NCI-H446 (cell line): ENCODE measurements around the gene RASL11A.
"Not testable (repeated sequence)": the region's sequence is repeated elsewhere in the genome, so short reads cannot be mapped to it uniquely, and the experiment has no call there.

Experiments used
- DNase-seq, 2 experiments: peaks; one replicate each; lab custom pipeline; 2025; lab: John Stamatoyannopoulos, UW

RASL11A gene

DNA sequence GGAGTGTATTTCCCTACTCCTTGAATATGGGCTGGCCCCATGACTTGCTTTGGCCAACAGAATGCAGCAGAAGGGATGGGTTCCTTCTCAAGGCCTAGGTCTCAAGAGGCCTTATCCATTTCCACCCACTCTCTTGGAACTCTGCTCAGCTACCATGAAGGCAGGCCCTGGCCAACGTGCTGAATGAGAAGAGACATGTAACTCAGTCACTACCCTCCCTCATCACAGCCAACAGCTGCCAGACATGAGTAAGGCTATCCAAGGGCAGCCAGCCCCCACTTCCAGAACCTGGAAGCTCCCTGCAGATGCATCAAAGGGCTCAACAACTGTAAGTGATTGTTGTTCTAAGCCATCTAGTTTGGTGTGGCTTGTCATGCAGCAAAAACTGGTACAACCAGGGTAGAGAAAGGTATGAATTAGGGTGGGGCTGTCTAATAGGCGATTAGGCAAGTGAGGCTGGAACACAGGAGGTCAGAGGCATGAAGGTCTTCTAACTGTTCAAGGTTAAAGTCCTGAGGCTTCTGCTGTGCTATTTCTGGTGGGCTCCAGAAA, 1.4 kb upstream of the RASL11A start:
- no peak for DNase-seq

DNA sequence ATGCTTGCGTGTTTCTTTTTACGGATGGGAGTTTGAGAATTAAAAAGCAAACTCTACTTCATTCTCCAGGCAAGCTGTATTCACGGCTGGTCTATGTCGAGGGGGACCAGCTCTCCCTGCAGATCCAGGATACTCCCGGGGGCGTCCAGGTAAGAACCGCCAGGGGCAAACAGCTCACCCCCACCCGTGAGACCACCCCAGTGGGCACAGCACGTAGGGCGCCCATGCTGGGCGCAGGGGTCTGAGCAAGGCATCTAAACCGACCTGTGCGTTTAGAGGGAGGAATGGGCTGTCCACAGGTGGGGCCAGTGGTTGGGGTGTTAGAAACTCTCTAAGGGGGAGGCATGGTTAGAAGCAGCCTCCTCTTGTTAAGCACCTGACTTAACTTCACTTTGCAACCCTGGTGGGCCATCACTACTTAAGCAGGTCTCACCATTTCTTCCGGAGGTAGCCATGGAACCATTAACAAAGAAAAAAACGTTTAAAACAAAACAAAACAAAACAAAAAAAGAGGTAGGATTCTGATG, 1.0 kb downstream of the RASL11A start:
- DNase-seq: no peak

DNA sequence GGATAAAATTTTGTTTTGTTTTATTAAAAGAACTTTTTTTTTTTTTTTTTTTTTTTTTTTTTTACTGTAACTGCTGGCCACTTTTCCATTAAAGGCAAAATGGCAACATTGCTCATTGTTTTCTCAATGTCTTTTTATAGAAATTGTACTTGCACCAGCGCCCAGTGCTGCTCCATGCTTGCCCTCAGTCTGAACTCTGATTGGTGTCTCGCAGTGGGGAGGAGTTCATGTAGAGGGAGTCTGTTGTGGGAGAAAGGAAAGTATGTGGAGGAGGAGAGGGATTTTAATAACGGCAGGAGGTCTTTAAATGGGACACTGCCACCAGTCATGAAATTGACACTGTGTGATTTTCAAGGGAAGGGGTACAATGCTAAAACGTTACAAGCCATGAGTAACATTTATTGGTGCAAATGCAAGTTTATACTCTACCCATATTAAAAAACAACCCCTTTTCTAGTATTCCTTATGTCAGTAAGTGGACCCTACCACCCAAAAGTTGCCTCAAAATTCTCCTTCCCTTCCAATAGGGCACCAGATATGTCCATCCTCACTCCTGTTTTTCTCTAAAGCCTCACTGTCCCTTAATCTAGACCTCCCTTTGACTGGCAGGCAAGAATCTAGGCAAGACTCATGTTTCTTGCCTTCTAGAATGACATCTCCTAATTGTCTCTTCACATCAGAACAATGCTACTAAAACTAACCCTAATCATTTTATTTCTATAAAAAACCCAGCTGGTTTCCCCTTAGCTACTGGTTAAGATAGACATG, 3.2 kb downstream of the RASL11A start:
- DNase-seq: no peak

DNA sequence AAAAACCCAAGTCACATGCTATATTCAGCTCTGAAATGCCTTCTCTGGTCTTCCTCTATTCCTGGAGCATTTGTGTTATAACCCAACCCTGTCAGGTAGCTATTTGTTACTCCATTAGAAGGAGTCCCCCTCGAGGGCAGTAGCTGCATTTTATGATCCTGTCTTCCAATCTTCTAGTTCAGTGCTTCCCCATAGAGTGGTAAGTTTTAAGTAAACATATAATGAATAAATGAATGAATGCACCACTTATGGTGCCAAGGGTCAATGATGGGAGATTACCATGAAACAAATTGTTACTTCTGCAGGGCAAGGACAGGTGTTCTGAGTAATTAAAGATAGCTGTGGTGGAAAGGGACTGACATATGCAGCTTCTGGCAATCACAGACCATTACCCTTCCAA, 4.0 kb downstream of the RASL11A start:
- no peak for DNase-seq

DNA sequence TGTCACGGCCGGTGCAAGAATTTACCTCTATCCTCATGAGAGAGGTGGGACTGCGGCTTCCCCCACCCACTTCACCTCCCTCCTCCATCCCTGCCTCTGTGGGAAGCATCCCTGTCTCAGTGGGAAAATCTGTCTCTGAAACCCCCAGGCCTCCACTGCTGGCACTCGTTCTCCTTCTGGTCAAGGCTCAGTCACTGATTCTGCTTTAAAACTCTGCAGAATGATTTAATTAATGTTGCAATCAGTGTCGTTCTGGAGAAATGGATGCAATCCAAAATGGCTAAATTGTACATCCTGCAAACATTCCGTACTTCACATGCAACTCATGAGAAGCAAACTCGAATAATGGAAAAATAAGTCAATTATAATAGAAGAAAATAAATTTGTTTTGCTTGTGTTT, 5.6 kb downstream of the RASL11A start:
- no peak for DNase-seq

DNA sequence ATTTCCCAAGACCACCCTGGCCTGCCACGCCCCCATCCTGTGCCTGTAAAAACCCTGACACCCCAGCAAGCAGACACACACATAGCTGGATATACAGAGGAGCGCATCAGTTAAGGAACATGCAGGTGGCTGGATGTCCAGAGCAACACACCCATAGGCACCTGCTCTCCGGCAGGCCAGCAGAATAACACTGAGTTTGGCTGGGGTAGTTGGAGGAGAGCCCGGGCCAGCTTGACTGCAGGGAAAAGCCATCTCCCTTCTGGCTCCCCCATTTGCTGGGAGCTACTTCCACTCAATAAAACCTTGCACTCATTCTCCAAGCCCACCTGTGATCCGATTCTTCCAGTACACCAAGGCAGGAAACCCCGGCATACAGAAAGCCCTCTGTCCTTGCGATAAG, 8.9 kb downstream of the RASL11A start:
- DNase-seq: no peak

DNA sequence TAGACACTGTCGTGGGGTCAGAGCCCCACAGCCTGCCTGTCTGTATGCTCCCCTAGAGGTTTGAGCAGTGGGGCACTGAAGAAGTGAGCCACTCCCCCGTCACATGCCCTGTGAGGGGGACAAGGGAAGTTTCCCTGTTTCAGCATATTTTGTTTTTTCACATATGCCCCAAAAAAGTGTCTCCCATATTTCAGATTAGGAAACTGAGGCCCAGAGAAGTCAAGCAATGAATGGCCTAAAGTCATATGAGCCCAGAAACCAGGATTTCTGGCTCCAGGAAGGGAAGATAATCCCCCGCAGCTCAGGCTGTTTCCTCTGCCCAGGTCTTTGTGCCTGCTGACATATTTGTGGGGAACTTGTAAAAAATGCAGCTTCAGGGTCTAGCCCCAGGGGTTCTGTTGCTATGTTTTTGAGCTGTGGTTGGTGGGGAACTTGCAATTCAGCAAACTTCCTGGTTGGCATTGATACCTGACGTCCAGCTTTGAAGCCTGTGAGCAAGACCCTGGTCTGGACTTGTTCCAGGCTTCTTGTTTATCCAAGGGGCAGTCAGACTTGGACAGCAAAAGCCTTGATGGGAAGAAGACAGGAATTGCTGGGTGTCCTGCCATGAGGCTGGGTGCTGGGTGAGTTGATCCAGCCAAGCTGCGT, 9.5 kb downstream of the RASL11A start:
- no peak for DNase-seq

DNA sequence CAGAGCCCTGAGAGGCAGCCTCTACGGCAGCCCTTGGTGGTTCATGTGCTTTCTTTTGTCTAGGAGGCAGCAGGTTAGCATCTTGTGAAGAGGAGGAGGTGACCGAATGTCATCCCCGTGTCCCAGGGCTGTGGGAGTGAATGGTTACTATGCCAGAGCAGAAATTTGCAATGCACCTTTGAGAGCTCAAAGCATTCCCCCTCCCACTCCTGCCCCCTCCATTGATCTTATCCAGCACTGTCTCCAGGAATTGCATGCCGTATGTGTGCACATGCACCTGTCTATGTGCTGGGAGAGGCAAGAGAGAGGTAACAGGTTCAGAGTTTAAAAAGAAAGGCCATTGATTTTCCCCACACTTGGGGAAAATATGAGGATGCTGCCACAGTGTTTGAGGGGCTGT, 10.2 kb downstream of the RASL11A start:
- no peak for DNase-seq

DNA sequence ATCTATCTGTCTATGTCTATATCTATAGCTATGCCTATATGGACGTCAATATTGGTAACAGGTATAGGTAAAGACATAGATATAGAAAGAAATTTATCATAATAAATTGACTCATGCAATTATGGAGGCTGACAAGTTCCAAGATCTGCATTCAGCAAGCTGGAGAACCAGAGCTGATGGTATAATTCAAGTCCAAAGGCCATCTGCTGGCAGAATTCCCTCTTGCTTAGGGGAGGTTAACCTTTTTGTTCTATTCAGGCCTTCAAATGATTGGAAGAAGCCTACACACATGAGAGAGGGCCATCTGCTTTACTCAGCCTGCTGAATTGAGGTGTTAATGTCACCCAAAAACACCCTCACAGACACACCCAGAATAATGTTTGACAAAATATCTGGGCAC, 10.8 kb downstream of the RASL11A start:
- no peak for DNase-seq

DNA sequence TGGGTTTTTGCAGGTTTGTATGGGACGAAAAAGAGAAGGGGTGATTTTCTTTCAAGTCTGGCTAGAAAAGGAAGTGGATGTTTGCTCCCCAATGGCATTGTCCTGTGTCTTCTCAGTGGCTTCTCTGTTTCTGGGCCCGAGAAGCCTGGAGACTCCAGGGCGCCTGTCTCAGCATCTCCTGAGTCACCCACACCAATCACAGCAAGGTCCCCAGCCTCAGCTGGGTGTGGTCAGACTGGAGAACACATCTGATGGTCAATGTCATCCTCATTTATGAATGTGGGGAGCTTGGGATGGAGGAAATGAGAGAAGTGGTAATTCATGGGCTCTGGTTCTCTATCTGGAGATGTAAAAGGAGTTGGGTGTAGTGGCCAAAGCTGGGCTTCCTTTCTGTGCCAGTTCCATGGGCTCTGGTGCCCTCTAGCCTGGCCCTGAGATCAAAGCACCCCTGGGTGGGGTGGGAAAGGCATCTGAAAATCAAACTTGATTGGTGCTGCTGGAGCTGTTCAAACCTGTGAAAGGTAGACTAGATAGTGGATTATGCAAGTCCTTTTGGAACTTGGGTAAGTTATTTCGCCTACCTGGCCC, 13.4 kb downstream of the RASL11A start:
- DNase-seq: no peak

DNA sequence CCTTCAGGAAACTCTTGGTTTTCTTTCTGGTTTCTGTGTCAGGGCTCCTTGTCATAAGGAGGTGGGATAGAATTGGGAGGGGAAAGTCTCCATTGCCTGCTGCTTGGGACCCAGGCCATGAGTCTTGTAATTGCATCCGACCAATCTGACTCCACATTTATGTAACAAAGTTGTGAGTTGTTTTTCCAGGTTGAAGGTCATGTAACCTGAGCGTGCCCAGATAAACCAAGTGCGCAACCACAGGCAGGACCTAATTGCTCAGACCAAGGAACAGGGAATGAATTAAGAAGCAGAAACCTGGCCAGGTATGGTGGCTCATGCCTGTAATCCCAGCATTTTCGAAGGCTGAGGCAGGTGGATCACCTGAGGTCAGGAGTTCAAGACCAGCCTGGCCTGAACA, 17.8 kb downstream of the RASL11A start:
- DNase-seq: no peak

DNA sequence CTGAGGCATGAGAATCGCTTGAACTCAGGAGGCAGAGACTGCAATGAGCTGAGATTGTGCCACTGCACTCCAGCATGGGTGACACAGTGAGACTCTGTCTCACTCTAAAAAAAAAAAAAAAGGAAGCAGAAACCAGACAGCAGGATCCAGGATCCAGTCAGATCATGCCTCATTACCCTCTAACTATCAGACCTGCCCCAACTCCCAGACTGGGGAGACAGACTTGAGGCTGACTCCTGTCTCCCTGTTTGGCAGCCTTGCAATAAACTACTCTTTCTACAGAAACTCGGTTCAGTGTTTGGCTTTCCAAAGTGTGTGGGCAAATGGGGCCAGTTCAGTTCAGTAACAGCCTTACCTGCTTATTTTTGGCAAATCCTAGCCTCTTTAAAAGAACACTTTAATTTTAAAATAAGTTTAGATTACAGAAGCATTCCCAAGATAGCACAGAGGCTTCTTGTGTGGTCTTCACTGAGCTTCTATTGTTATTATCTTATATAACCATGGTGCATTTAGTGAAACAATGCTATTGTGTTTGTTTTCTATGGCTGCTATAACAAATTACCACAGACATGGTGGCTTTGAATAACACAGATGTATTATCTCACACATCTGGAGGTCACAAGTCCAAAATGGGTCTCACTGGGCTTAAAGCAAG, 18.5 kb downstream of the RASL11A start:
- peak in 1 of 2 experiments; percentile 14 for DNase-seq

DNA sequence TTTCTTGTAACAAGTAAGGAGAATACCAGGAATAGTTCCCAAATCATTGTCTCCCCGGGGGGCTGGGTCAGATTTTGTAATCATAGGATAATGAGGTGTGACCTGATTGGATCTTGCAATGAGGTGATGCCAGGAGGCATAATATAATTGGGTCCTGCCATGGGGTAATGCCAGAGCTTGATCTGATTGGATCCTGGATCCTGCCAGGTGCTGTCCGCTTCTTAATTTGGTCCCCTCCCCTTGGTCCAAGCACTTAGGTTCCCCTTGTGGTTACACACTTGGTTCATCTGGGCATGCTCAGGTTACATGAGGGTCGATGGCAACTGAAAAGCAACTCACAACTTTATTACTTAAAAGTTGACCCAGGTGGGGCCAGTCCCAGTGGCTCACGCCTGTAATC, 20.1 kb downstream of the RASL11A start:
- DNase-seq: no peak

DNA sequence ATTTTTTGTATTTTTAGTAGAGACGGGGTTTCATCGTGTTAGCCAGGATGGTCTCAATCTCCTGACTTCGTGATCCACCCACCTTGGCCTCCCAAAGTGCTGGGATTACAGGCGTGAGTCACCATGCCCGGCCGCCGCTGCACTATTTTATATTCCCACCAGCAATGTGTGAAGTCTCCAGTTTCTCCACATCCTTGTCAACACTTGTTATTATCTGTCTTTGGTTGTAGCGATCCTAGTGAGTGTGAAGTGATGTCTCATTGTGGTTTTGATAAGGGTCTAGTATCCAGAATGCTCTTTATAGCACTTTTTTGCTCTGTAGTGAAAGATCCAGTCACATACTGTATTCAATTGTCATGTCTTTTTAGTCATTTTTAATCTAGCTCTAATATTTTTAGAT, 21.3 kb downstream of the RASL11A start:
- DNase-seq: not testable (repeated sequence)

DNA sequence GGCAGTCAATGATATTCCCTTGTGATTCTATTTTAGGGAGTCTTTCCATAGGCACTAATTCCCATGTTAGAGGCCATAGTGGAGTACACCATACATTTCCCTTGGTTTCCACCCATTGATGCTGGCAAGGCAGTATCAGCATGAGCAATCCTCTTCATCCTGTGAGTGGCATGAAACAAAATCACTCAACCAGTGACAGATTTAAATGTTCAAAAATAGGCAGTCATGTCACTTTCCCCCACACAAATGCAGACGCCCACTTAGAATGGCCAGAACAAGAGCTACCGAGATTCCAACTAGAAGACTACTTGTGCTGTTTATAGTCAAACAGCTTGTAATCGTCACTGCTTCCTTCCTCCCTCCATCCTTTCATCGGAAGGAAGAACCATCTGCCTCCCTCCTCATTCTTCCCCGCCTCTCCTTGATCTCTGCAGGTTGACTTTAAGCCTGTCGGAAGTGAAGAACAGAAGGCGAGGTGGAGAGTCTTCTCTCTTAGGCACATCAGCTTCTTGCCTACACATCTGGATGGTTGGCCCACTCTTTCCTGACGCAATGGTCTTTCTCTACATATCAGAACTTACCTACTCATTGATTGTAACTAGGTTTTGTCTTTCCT, 22.6 kb downstream of the RASL11A start:
- no peak for DNase-seq

DNA sequence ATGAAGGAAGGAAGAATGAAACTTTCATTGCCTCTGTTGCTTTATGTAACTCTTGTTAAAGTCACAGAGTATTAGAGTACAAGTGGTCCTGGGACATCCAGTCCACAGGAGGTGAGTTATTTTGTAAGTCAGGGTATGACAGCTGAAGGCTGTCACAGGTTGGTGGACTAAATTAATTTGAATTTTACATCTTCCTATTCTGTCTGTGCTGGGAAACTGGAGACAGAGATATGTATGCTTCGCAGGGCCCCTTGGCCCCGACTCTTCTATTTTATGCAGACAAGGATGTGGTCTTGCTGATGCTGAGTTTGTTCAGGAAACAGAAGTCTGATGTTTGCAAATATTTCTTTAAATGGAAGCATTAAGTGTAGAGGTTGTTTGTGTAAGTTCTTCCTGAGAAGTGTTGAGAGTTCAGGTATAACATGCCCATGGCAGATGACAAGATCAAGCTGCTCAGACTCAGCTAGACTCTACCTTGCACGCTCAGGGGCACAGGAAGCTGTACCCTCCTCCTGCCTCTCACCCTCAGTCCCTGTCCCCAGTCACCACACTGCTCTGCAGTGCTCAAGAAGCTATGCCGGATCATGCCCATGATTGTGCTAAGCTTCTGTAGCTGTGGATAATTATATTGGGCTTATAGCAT, 23.4 kb downstream of the RASL11A start:
- DNase-seq: no peak

DNA sequence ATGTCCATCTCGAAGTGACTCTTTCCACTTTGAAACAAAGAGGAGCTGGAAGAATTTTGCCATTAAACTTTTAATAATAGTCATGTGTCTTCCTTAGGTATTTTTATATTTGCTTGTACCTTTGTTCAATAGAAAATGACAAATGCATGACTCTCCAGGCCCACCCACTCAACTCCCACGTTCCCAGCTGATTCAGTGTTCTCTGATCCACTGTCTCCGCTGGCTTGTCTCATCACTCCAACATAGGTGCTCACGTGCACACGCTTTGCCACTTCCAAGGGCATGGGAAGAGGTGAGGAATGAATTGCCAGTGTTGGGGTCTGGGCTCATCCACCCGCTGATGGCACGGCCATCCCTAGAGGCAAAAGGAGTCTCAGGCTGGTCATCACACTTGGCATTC, 24.5 kb downstream of the RASL11A start:
- DNase-seq: no peak

DNA sequence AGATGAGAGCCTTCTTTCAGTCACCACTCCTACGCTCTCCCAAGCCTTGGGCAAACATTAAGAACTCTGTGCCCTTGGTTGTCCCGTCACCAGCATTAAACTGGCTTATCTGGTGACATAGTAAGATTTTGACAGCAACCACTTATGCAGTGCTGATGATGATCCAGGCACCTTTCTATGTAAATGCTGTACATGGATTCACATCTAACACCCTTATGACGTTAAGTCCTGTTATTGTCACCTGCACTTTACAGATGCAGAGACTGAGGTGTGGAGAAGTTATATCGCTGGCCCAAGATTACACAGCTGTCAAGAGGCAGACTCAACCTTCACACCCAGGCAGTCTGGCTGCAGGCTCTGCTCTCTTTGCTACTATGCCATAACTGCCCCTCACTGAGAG, 25.0 kb downstream of the RASL11A start:
- DNase-seq: no peak

DNA sequence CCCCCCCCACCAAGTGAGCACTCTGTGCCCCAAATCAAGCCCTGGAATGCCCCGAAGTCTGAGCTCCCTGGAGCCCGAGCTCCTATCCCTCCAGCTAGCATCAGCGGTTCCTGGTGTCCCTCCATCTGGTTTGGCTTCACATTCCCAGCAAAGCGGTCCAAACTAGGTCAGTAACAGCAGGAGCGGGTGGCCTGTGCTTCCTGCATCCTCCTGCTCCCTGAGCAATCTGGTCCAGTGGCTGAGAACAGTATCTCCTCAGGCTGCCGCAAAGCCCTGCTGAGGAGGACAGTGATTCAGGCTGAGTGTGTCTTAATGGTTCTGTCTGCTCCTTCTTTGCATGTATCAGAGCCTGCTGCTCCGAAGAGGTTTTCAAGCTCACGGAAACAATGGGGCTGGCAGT, 25.9 kb downstream of the RASL11A start:
- DNase-seq: no peak

DNA sequence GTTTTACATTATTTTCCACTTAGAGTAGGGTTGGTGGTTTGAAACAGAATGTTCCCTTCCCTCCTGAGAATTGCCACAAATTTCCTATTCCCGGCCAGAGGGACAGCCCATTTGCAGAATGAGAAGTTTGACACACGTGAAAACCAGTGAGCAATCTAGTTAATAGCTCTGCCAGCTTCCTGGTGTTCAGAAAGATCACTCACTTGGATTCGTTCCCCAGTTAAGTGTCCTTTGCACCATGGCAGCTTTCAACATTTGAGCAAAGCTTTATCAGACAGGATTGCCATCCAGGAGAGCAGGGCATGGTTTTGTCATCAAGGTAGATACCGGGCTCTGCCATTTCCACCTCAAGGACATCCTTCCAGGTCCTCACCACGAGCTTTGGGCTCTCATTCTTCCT, 28.2 kb downstream of the RASL11A start:
- no peak for DNase-seq

DNA sequence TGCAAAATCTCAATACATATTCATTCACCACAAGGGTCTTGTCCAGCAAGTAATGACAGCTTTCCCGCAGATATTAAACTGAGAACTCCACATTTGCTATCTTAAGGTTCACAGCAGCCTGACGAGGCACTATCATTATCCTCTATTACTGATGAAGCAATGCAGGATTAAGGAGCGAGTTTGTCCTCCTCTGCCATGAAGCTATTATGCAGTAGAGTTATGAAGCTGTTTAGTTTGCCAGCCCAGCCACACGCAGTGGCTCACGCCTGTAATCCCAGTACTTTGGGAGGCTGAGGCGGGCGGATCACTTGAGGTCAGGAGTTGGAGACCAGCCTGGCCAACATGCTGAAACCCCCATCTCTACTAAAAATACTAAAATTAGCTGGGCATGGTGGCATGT, 29.8 kb downstream of the RASL11A start:
- not testable (repeated sequence) for DNase-seq
